CD4-positive, alpha-beta T cell (primary cell): ENCODE data around the gene WDR35. TPM values are rescaled to one million over a fixed set of nuclear protein-coding genes. Genes with fewer than 3 reads are reported as not detected.
A peak's percentile ranks its signal among the peaks of the same experiment; 100 is the strongest.

Experiments
- ATAC-seq: fragments of 200-7000 bp; cut with Tn5 transposase; one replicate; pipeline ENCODE4 v1.10.0; 2022; ENCODE audit warnings: mild to moderate bottlenecking; ENCODE audit not compliant: poor library complexity
- CTCF ChIA-PET: fragments of 350-600 bp; sonication (Branson Sonifier 250); formaldehyde crosslinking; loops from one replicate; lab custom pipeline; 2021; ENCODE audit warnings: antibody characterized with exemption, inconsistent platforms; lab: Charles Lee
- POLR2A ChIA-PET: fragments of 350-600 bp; sonication (Branson Sonifier 250); formaldehyde crosslinking; loops from one replicate; lab custom pipeline; 2021; ENCODE audit warnings: antibody characterized with exemption, inconsistent platforms; lab: Charles Lee
- DNase-seq, 14 experiments: peaks; one replicate each; pipeline ENCODE4 v3.0.0-alpha.2; 2013 to 2020; ENCODE audit warnings: mixed read lengths in 2 of 14
- H3K27ac ChIP-seq, 2 donors: one replicate each; pipeline versions ENCODE4 v1.5.1 to v1.7.0; 2013; ENCODE audit warnings: low read length in 2 of 2, low read depth in 1 of 2, mild to moderate bottlenecking in 1 of 2
- H3K27me3 ChIP-seq, 2 experiments: 1 replicate in 1 of 2; 2 replicates in 1 of 2; pipeline versions ENCODE4 v1.6.1 to v1.7.0; 2013; ENCODE audit warnings: low read length in 2 of 2, control low read depth in 1 of 2, mild to moderate bottlenecking in 1 of 2, moderate library complexity in 1 of 2; ENCODE audit not compliant: insufficient read depth in 2 of 2, control insufficient read depth in 1 of 2
- H3K36me3 ChIP-seq: one replicate; pipeline ENCODE4 v1.6.1; 2013; ENCODE audit warnings: low read length, control low read depth; ENCODE audit not compliant: insufficient read depth
- H3K4me1 ChIP-seq: one replicate; pipeline ENCODE4 v1.6.1; 2013; ENCODE audit warnings: low read length, control low read depth; ENCODE audit not compliant: insufficient read depth
- H3K4me3 ChIP-seq: one replicate; pipeline ENCODE4 v1.5.1; 2013; ENCODE audit warnings: mild to moderate bottlenecking, low read length, moderate library complexity
- H3K9me3 ChIP-seq, 2 experiments: 1 replicate in 1 of 2; 2 replicates in 1 of 2; pipeline versions ENCODE4 v1.6.1 to v1.7.0; 2013; ENCODE audit warnings: low read length in 2 of 2, mild to moderate bottlenecking in 2 of 2, control low read depth in 1 of 2, moderate library complexity in 1 of 2; ENCODE audit not compliant: control insufficient read depth in 1 of 2, insufficient read depth in 1 of 2
- H3K27ac Mint-ChIP-seq: one replicate; pipeline ENCODE4 v1.8.0; 2020; ENCODE audit warnings: mixed read lengths
- H3K27me3 Mint-ChIP-seq: one replicate; pipeline ENCODE4 v1.8.0; 2021; ENCODE audit warnings: mixed read lengths
- H3K36me3 Mint-ChIP-seq: one replicate; pipeline ENCODE4 v1.8.0; 2021; ENCODE audit warnings: low read depth, mixed read lengths
- H3K4me1 Mint-ChIP-seq: one replicate; pipeline ENCODE4 v1.8.0; 2021; ENCODE audit warnings: low read depth, mixed read lengths
- H3K4me3 Mint-ChIP-seq: one replicate; pipeline ENCODE4 v1.8.0; 2020; ENCODE audit warnings: mild to moderate bottlenecking, mixed read lengths
- H3K9me3 Mint-ChIP-seq: one replicate; pipeline ENCODE4 v1.8.0; 2020; ENCODE audit warnings: mixed read lengths
- CTCF ChIP-seq: fragments of 200-600 bp; IDR thresholded peaks from one replicate; pipeline ENCODE4 v1.8.0; 2022; ENCODE audit warnings: antibody characterized with exemption, mild to moderate bottlenecking
- intact Hi-C, 2 experiments: fragments of 100-400 bp; cut with DNase I in 1 of 2; cut with micrococcal nuclease in 1 of 2; formaldehyde crosslinking; loops; one replicate each; pipeline versions ENCODE4 v1.15.1 to v1.9.0; 2023 to 2025; cut with DNase I, micrococcal nuclease
- total RNA-seq, 174 experiments: library from RNA in 2 of 174; stranded (reverse) in 2 of 174; gene quantifications; one replicate each; pipeline ENCODE4 v1.2.3 and lab custom pipeline; 2021 to 2026

The WDR35 gene
- total RNA-seq, 2 experiments from 2014 or later: 2.8 to 3.2 TPM

- intact Hi-C loops: loop anchor here in 1 of 2 experiments (2.0 kb wide), 1 partner anchor 55 kb away; no protein-coding TSS in a partner anchor
- peaks cover 14% of the 10 kb centered on the region for H3K4me1 ChIP-seq
- H3K4me3 Mint-ChIP-seq: no peak overlapping the region
- no peak overlapping the region for H3K27ac Mint-ChIP-seq
- no peak overlapping the region for H3K27ac ChIP-seq
- H3K36me3 ChIP-seq: no peaks in the 10 kb centered on the region
- no peaks in the 10 kb centered on the region for H3K9me3 Mint-ChIP-seq
- no peak overlapping the region for H3K4me3 ChIP-seq
- H3K27me3 ChIP-seq: peaks cover 0 to 11% of the 10 kb centered on the region in 2 experiments
- CTCF ChIA-PET: interaction anchor here (0.7 kb wide), 1 partner anchor 23 kb away, joined by 3 read pairs; no protein-coding TSS in a partner anchor
- no peak for TF ChIP-seq CTCF
- no peaks in the 10 kb centered on the region for H3K9me3 ChIP-seq
- POLR2A ChIA-PET: no interaction called here
- no peaks in the 10 kb centered on the region for H3K36me3 Mint-ChIP-seq
- H3K4me1 Mint-ChIP-seq: peaks cover 10% of the 10 kb centered on the region
- ATAC-seq (no peak), DNase-seq (no peak)
- peaks cover 53% of the 10 kb centered on the region for H3K27me3 Mint-ChIP-seq
Observed at GRCh38 chr2:19993731-19994130, 3.8 kb upstream of the WDR35 start.

- TF ChIP-seq CTCF: no peak
- Mint-ChIP-seq H3K9me3 (no peaks in the 10 kb centered on the region), H3K4me1 (peaks cover 20% of the 10 kb centered on the region), H3K36me3 (no peaks in the 10 kb centered on the region), H3K4me3 (no peak overlapping the region), H3K27ac (no peak overlapping the region), H3K27me3 (peaks cover 38% of the 10 kb centered on the region)
- Histone ChIP-seq H3K4me3 (no peak overlapping the region), H3K9me3 (no peaks in the 10 kb centered on the region), H3K4me1 (peaks cover 14% of the 10 kb centered on the region), H3K27me3 (peaks cover 0 to 11% of the 10 kb centered on the region in 2 experiments), H3K36me3 (no peaks in the 10 kb centered on the region), H3K27ac (no peak overlapping the region)
- CTCF ChIA-PET: no interaction called here
- intact Hi-C loops: loop anchor here in 1 of 2 experiments (2.0 kb wide), 1 partner anchor 57 kb away; no protein-coding TSS in a partner anchor
- POLR2A ChIA-PET: no interaction called here
- no peak for DNase-seq
- no peak for ATAC-seq
Observed at GRCh38 chr2:19991895-19992294, 2.0 kb upstream of the WDR35 start.

GRCh38 chr2:19990416-19990728 is 467 bp upstream of the WDR35 start:
- H3K27ac Mint-ChIP-seq: peak overlapping the region; percentile 82
- H3K9me3 Mint-ChIP-seq: no peaks in the 10 kb centered on the region
- H3K27me3 Mint-ChIP-seq: peaks cover 23% of the 10 kb centered on the region
- Histone ChIP-seq H3K27ac (peak overlapping the region; percentile 43 to 65), H3K4me3 (peak overlapping the region; percentile 90), H3K36me3 (no peaks in the 10 kb centered on the region), H3K4me1 (peaks cover 14% of the 10 kb centered on the region), H3K27me3 (peaks cover 0 to 11% of the 10 kb centered on the region in 2 experiments), H3K9me3 (no peaks in the 10 kb centered on the region)
- ChIA-PET CTCF (no interaction called here), POLR2A (interaction anchor here (1.0 to 1.5 kb wide), 4 partner anchors 61 to 1430 kb away, joined by 5 to 15 read pairs (median 6); partner anchors contain the start of genes LAPTM4A, RDH14 and TTC32)
- no peak for ATAC-seq
- intact Hi-C loops: no loop called here
- H3K36me3 Mint-ChIP-seq: no peaks in the 10 kb centered on the region
- TF ChIP-seq CTCF: no peak
- DNase-seq: no peak
- peaks cover 20% of the 10 kb centered on the region for H3K4me1 Mint-ChIP-seq
- peak overlapping the region; percentile 93 for H3K4me3 Mint-ChIP-seq
